ENCODE data around the gene OR4S2. TPM values are rescaled to one million over a fixed set of nuclear protein-coding genes. Genes with fewer than 3 reads are reported as not detected.

Gene OR4S2
- total and polyA plus RNA-seq, 4 donors = not detected

- no peaks in the 10 kb centered on the region for H3K4me1 ChIP-seq (ENCODE audit: control insufficient read depth in 4 of 4, insufficient read depth in 4 of 4, low read length in 3 of 4)
- WGBS = 78% methylated on average over 2 of the region's 2 CpGs
- H3K4me3 ChIP-seq (ENCODE audit: low read depth in 1 of 3, low read length in 3 of 3) = no peak overlapping the region
- peaks cover 0 to 2% (median 0%) of the 10 kb centered on the region in 4 donors for H3K9me3 ChIP-seq (ENCODE audit: control insufficient read depth in 4 of 4, low read length in 3 of 4)
- H3K27me3 ChIP-seq (ENCODE audit: control insufficient read depth in 4 of 4, insufficient read depth in 4 of 4, low read length in 3 of 4) = no peaks in the 10 kb centered on the region
- H3K36me3 ChIP-seq (ENCODE audit: control insufficient read depth in 4 of 4, insufficient read depth in 3 of 4, low read depth in 1 of 4, low read length in 3 of 4) = no peaks in the 10 kb centered on the region
- H3K27ac ChIP-seq (ENCODE audit: low read depth in 1 of 2, low read length in 2 of 2) = no peak overlapping the region
- TF ChIP-seq NR2F2 (IDR thresholded peaks at IDR 0.05) = no peak
- no peak for TF ChIP-seq MAX (IDR thresholded peaks at IDR 0.05)
- TF ChIP-seq RAD21 (IDR thresholded peaks at IDR 0.05) = no peak
- TF ChIP-seq HNF4G (IDR thresholded peaks at IDR 0.05) = no peak
- TF ChIP-seq GABPA (IDR thresholded peaks at IDR 0.05 in 1 of 2, conservative IDR thresholded peaks at IDR 0.05 in 1 of 2) = no peak
- TF ChIP-seq EGR1 (IDR thresholded peaks at IDR 0.05; ENCODE audit: low read depth in 2 of 2) = no peak
- TF ChIP-seq FOXA2 (IDR thresholded peaks at IDR 0.05) = no peak
- TF ChIP-seq REST (IDR thresholded peaks at IDR 0.05) = no peak
- TF ChIP-seq, protein P1, sequence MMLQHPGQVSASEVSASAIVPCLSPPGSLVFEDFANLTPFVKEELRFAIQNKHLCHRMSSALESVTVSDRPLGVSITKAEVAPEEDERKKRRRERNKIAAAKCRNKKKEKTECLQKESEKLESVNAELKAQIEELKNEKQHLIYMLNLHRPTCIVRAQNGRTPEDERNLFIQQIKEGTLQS (IDR thresholded peaks at IDR 0.05) = no peak
- TF ChIP-seq SP1 (IDR thresholded peaks at IDR 0.05) = no peak
- no peak for TF ChIP-seq RXRA (IDR thresholded peaks at IDR 0.05)
- no peak for TF ChIP-seq ZBTB33 (IDR thresholded peaks at IDR 0.05)
- TF ChIP-seq JUND (IDR thresholded peaks at IDR 0.05) = no peak
- TF ChIP-seq TAF1 (conservative IDR thresholded peaks at IDR 0.05) = no peak
- TF ChIP-seq CTCF (IDR thresholded peaks at IDR 0.05; ENCODE audit: low read depth, low read length, missing input control) = no peak
- no peak overlapping the region for H3K9ac ChIP-seq (ENCODE audit: low read depth in 1 of 2, low read length in 2 of 2)
- DNase-seq (ENCODE audit: low spot score) = no peak
Observed at GRCh38 chr11:55658031-55658573, 10.0 kb downstream of the OR4S2 start.

- no peak overlapping the region for H3K27ac ChIP-seq (ENCODE audit: low read depth in 1 of 2, low read length in 2 of 2)
Observed at GRCh38 chr11:55658608-55659007, 10.5 kb downstream of the OR4S2 start.

More at GRCh38 chr11:55658608-55659007, 10.5 kb downstream of the OR4S2 start:
- 47% methylated on average over 1 of the region's 1 CpG for WGBS
- H3K9ac ChIP-seq (ENCODE audit: low read depth in 1 of 2, low read length in 2 of 2) = no peak overlapping the region
- H3K4me1 ChIP-seq (ENCODE audit: control insufficient read depth in 4 of 4, insufficient read depth in 4 of 4, low read length in 3 of 4) = no peaks in the 10 kb centered on the region
- H3K36me3 ChIP-seq (ENCODE audit: control insufficient read depth in 4 of 4, insufficient read depth in 3 of 4, low read depth in 1 of 4, low read length in 3 of 4) = no peaks in the 10 kb centered on the region
- H3K4me3 ChIP-seq (ENCODE audit: low read depth in 1 of 3, low read length in 3 of 3) = no peak overlapping the region
- no peak for TF ChIP-seq FOXA1 (IDR thresholded peaks at IDR 0.05)
- no peak for DNase-seq (ENCODE audit: low spot score)
- no peaks in the 10 kb centered on the region for H3K9me3 ChIP-seq (ENCODE audit: control insufficient read depth in 4 of 4, low read length in 3 of 4)
- H3K27me3 ChIP-seq (ENCODE audit: control insufficient read depth in 4 of 4, insufficient read depth in 4 of 4, low read length in 3 of 4) = no peaks in the 10 kb centered on the region
